GM21528 (cell line): ENCODE measurements around the gene LRRC59.
"Not testable (repeated sequence)": the region's sequence is repeated elsewhere in the genome, so short reads cannot be mapped to it uniquely, and the experiment has no call there.

Experiments used
- ATAC-seq: cut with Tn5 transposase; IDR thresholded peaks from one replicate; pipeline ENCODE4 v1.9.1; 2021; ENCODE audit warnings: mild to moderate bottlenecking, moderate library complexity; ENCODE audit not compliant: unreplicated experiment, low FRiP score

The LRRC59 gene

DNA sequence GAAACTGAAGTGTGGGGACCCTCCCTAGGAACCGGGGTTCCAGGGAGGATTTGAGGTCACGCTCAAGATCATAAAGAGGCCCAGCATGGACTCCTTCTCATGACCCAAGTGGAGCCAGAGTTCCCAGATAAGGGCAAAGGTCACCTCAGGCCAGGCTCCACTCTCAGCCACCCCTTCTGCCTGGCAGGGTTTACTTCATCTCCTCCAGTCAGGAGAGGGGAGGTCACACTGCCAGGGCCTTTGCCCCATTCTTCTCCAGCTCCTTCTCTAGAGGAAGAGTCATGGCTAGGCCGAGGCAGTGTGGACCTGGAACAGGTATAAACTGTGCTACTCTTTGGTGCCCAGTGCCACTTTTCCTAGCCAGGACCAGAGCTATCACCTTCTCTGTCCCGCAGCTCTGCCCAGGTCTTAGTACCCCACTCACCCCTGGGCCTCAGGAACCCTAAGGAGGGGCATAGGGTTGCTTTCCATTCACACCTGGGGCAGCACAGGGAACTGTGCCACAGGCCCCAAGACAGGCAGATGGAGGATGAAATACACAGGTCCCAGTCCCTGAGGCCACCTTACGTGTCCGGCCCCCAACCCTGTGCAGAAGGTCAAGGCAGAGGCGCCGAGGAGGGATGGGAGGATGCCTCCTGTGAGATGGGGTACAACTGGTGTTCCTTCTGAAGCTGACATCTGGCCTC, 27.8 kb upstream of the LRRC59 start:
- ATAC-seq = no peak

DNA sequence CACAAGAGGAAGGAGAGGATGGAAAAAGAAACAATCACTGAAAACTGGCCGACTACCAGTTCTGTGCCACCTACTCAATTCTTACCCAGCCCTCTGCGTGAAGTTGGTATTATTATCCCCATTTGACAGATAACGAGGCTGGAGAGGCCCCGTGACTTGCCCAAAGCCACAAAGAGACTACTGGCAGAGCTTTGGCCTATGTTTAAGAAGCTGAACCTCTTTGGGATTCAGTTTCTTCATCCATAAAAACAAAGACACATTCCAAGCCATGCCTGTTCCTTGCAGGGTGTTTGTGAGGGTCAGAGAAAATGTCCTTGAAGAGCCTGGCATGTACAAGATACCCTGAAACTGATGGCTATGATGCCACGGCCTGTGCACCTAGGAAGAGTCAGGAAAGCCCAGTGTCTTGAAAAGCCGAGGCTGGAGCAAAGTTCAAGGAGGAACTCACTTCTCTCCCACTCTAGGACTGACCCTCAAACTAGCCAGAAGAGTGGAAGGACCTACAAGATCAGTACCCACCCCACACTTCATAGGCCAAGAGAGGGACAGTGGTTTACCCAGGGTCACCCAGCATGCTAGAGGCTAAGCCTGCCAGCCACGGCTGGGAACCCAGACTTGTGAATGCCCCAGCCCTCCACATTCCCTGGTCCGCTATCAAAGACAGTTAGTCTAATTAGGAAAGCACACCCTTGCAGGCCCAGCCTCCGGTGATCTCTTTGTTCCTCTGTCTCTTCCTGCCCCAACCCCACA, 27.1 kb upstream of the LRRC59 start:
- no peak for ATAC-seq

DNA sequence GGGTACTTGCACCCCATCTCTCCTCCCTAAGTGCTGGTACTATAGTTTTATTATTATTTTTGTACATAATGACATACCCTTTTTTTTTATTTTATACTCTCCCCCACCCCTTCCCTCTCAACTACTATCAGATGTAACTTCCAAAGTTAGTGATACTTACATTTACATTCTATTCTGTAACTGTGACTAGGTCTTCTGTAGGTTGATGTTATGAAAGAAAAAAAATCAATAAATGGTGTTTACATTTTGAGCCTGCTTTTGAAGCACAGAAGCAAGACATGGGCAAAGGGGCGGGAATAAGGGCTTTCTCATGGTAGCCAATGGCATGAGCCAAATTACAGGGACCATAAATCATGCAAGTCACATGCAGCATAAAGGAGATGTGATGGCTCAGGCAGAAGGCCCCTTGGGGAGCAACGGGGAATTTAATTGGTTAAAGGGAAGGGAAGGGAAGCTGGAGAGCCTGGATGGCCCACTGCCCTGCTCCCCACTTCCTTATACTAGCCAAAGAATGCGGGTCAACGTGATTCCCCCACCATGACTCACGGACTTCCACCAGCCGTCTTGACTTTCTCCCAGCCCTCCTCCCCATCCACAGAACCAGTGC, 26.3 kb upstream of the LRRC59 start:
- ATAC-seq = no peak

DNA sequence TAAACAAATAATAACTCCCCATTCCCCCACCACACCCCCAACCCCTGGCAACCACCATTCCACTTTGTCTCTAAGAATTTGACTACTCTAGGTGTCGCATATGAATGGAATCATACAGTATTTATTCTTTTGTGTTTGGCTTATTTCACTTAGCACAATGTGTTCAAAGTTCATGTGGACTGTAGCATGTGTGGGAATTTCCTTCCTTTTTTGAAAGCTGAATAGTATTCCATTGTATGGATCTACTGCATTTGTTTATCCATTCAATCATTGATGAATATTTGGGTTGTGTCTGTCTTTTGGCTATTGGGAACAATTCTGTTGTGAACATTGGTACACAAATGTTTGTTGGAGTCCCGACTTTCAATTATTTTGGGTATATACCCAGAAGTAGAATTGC, 25.4 kb upstream of the LRRC59 start:
- ATAC-seq = no peak

DNA sequence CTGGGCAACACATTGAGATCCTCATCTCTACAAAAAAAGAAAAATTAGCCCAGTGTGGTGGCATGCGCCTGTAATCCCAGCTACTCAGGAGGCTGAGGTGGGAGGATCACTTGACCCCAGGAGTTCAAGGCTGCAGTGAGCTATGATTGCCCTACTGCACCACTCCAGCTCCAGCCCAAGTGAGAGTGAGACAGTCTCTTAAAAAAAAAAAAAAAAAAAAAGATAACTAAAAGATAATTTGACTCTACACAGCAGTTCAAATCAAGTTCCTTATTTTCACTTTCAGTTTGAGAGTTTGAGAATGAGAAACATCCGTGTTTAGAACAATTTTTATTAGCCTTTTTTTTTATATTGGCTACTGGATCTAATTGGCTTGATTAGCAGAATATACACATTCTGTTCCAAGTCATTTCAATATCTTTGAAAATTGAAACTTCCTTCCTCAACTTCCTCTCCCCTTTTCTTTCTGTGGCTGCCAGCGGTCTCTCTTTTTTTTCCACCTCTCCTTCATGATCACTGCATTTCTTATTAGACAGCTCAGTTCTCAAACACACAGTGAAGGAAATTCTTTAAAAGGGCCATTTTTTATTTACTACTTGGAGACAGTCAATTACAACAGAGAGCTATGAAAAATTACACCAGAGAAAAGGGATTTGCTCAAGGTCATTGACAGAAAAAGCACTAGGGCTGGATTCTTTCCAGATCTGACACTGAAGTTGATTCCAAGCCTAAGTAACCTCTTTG, 24.2 kb upstream of the LRRC59 start:
- ATAC-seq = no peak

DNA sequence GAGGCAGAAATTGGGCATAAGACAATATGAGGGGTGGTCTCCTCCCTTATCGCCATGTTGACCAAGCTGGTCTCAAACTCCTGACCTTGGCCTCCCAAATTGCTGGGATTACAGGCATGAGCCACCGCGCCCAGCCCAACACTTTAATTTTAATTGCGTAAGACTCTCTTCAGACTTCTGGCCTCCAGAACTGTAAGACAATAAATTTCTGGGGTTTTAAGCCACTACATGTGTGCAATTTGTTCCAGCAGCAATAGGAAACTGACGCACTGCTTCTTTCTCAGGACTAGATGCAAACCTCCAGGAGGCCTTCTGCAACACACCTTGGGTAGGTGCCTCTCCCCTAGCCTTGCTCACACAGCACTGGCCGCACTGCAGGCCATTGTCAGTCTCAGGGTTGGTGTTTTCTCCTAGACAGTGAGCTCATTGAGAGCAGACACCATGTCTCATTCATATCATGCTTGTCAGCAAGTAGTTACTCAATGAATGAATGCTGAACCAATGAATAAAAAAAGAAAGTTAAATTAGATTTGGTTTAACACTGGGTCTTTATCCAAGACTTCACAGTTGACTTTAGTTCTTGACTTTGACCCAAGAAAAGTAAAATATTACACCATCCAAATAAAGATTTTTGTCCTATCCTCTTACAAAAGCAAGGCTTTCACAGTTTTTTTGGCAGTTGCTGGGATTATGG, 23.2 kb upstream of the LRRC59 start:
- no peak for ATAC-seq

DNA sequence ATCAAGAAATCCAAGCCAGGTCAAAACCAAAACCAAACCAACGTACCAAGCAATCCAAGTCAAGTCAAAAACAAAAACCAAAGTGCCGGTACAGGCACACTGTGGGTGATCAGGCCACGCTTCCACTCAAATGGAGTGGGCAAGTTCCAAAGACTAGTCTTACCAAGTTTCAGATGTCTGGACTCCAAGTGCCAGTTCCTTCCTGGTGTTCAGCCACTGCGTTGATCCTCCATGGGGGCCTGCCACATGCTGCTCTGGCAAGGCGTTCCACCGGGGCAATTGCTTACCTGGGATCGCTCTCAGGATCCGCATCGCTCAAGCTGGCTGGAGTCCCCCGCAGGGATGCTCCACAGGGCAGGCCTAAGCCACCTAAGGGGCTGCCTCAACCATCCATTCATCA, 22.3 kb upstream of the LRRC59 start:
- not testable (repeated sequence) for ATAC-seq

DNA sequence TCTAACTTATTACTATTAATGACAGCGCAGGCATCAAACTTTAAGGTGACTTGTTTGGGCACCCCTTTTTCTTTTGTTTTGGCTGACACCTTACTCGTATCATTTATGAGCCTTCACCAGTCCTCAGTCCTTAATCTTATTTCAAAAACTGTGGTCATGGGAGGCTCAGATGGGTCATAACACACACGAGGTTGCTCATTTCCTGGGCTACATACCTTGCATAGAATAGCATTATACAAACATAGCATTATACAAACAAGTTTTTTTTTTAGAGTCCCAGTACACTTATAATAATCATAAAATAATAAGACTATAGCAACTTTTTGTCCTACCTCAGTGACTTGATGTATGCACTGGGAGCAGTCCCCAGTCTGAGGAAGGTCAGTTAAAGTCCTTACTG, 17.5 kb upstream of the LRRC59 start:
- ATAC-seq = no peak

DNA sequence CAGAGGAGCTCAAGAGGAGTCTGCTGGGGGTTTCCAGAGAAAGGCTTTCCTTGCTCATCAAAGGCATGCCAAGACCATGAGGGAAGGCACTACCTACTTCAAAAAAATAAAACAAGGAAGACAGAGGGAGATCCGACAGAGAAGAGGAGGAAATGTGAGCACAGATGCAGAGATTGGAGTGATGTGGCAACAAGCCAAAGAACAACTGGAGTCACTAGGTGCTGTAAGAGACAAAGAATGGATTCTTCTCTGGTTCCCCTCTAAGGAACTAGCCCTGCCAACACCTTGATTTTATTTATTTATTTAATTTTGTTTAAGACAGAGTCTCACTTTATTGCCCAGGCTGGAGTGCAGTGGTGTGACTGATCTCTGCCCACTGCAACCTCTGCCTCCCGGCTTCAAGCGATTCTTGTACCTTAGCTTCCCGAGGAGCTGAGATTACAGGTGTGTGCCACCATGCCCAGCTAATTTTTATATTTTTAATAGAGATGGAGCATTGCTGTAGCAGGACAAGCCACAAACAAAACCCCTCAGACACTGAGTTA, 14.9 kb upstream of the LRRC59 start:
- no peak for ATAC-seq

DNA sequence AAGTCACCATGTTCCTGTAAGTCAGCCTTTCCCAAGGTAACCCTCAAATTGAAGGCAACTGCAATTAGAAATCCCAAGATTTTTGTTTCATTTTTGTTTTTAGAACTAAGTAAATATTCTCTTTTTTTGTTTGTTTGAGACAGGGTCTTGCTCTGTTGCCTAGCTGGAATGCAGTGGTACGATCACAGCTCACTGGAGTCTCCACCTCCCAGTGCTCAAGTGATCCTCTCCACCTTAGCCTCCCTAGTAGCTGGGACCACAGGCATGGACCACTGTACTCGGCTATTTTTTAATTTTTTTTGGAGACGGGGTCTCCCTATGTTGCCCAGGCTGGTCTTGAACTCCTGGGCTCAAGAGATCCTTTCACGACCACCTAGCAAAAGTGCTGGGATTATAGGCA, 10.6 kb upstream of the LRRC59 start:
- ATAC-seq = no peak

DNA sequence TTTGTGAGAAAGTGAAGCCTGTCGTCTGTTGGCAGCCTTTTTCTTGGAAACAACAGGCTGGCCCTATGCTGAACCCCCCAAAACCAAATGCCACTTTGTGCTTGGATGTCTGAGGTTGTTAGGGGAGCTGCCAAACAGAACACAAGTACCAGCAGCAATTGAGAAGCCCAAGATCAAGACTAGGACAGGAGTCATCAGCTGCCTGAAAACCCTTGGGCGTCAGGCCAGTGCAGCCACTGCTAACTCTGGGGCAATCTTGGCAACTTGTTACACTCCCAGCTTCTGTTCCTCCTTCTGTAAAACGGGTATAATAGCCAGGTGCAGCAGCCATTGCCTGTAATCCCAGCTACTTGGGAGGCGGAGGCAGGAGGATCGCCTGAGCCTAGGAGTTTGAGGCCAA, 9.3 kb upstream of the LRRC59 start:
- ATAC-seq = no peak

DNA sequence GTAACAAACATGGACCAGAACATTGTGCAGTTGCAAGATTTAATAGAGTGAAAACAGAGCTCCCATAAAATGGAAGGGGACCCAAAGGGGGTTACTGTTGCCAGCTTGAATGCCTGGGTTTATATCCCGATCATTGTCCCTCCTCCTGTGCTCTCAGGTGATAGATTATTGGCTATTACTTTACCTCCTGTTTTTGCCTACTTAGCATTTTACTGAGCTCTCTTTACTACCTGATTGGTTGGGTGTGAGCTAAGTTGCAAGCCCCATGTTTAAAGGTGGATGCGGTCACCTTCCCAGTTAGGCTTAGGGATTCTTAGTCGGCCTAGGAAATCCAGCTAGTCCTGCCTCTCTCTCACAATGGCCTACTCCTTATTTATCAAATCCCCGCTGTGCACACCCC, 8.0 kb upstream of the LRRC59 start:
- ATAC-seq = not testable (repeated sequence)

DNA sequence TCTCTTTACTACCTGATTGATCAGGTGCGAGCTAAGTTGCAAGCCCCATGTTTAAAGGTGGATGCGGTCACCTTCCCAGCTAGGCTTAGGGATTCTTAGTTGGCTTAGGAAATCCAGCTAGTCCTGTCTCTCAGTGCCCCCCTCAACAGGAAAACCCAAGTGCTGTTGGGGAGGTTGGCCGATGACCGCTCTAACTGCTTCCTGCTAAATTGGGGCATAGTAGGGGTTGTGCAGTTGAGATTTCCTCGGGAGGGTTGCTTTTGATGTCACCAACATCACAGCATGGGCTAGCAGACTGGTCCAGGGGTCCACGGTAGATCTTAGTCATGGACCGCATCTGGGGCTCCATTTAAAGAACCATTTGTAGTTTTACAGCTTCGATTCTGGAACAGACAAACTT, 2.3 kb upstream of the LRRC59 start:
- not testable (repeated sequence) for ATAC-seq

DNA sequence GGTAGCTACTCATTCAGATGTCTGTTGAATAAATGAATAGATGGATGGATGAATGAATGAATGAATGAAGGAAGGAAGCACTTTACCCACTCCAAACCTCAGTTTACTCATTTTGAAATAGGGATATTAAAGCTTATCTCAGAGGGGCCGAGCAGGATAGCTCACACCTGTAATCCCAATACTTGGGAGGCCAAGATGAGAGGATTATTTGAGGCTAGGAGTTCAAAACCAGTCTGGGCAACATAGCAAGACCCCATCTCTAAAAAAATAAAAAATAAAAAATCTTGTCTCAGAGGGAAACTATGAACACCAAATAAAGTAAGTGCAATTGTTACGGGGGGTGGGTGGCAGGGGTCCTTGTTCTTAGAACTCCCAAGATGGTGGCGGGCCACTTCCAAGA, 1.3 kb upstream of the LRRC59 start:
- not testable (repeated sequence) for ATAC-seq

DNA sequence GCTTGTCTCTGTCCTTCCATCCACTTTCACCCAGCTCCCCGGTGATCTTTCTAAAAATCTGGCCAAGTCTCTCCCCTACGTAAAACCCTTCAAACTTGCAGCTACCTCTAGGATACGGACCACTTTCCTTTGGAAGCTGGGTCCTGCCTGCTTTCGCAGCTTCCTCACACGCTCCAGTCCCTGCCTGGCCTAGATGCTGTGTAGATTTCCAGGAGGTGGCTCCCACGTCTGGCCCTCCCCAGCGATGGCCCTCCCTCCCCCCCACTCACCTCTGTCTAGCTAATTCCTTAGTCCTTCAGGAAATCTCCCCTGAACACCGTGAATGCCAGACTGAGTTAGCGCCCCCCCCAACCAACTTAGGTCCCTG, 579 bp upstream of the LRRC59 start:
- no peak for ATAC-seq

DNA sequence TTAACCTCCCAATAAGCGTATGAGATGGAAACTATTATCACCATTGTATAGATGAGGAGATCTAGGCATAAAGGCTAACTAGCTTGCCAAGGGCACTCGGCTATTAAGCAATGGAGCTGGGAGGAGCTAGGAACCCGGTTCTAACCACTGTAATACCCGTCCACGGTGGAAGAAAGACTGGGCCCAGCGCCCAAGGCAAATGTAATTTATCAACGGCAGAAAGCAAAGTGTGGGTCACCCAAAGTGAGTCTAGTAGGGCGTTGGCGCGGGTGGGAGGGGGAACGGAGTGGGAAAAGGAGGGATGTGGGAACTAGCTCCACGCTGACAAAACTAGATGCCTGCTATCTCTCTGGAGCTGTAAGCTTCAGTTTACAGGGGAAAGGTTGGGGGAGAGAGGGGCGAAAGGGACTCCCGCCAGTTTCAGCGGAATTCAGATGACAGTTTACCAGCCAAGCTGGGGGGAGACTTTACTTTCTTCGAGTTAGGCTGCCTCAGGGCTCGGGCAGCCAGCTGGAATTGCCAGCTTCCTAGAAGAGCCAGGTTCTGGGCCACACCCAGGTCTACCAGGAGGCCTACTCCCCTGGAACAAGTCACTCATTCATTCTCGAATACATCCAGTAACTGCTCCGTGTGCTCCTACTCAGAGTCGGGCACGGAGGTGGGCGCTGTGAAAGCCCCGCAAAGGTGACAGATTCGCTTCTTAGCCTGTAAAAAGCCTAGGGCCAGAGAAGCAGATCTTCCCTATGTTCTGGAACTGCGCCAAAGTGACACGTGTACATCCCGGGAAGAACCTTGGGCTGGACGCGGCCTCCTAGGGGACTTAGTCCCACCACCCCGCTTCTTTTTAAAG, 837 bp downstream of the LRRC59 start:
- peak; percentile 16 for ATAC-seq

DNA sequence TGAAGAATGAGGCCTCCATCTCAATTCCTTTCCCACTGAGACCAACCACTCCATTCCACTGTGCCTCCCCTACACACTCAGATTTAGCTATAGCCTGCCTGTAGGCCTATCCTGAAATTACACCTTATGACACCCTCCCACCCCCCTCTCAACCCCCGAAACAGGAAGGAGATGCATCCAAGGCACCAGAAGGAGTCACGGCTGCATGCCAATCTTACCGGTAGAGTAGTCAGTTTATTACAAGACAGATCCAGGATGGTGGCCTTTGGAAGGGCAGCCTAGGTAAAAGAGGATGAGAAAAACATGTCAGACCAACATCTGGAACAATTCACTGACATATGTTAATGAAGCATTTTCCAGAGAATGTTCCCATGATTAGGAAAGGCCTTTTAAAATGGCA, 2.6 kb downstream of the LRRC59 start:
- no peak for ATAC-seq

DNA sequence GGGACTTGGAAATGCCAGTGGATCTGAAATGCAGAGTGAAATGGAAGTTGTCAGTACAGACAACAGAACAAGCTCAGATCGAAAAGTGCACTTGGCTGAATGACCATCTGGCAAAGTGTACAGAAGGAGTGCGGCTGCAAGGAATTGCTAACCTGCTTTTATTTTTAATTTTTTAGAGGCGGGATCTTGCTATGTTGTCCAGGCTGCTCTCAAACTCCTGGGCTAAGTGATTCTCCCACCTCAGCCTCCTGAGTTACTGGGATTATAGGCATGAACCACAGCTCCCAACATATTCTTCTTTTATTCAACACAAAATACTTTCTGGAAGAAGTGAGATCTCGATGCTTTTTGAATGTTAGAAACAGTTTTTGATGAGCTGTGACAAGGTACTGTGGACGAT, 3.6 kb downstream of the LRRC59 start:
- ATAC-seq = no peak

DNA sequence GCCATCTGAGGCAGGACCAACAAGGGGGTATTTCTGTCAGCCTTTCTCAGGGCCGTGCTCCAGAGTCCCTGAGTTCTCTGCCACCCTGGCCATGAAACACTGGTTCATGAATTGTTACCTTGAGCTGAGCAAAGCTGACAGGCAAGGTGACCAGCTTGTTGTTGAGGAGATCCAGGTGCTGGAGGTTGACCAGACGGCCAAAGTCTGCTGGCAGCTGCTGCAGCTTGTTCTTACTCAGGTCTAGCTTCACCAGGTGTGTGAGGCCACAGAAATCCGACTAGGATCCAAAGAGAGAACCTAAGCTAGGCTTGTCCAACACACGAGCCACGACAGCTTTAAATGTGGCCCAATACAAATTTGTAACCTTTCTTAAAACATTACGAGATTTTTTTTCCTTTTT, 4.7 kb downstream of the LRRC59 start:
- ATAC-seq = no peak

DNA sequence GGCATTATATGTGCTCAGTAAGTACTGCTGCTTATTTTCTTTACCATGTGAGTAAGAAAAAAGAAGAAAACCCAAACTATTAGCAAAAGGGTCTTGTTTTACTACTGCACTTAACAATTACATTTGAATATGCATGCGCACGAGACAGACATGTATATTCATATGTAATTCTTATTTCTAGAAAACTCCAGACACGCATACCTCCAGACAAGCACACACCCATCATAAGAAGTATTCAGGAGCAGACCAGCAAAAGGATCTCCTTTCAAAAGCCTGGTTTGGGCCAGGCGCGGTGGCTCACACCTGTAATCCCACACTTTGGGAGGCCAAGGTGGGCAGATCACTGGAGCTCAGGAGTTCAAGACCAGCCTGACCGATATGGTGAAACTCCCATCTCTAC, 7.8 kb downstream of the LRRC59 start:
- ATAC-seq = no peak
